ENCODE measurements around the gene C5orf15.

The C5orf15 gene

GRCh38 chr5:133934822-133935666, 33.4 kb downstream of the C5orf15 start:
- Histone ChIP-seq H2AFZ (ENCODE audit: low read length) (no peak overlapping the region), H3K4me3 (ENCODE audit: low read depth, low read length, poor library complexity, severe bottlenecking) (no peak overlapping the region), H3K79me2 (ENCODE audit: insufficient read depth, low read length) (no peaks in the 10 kb centered on the region), H3K27ac (ENCODE audit: low read depth, low read length, poor library complexity, severe bottlenecking) (no peak overlapping the region), H3K9ac (ENCODE audit: low read length) (no peak overlapping the region), H3K4me1 (ENCODE audit: insufficient read depth, low read length, severe bottlenecking) (peaks cover 6% of the 10 kb centered on the region), H3K36me3 (ENCODE audit: insufficient read depth, low read length) (no peaks in the 10 kb centered on the region), H3K9me2 (ENCODE audit: low read depth, low read length) (no peaks in the 10 kb centered on the region), H4K20me1 (ENCODE audit: insufficient read depth, low read length) (no peaks in the 10 kb centered on the region), H3K9me3 (ENCODE audit: low read length) (no peaks in the 10 kb centered on the region), H3K27me3 (ENCODE audit: insufficient read depth, low read length) (peaks cover 4% of the 10 kb centered on the region; the same call in 1 of the 2 replicates), H3K4me2 (ENCODE audit: low read length) (no peak overlapping the region), H3F3A (ENCODE audit: insufficient read depth, low read length) (no peaks in the 10 kb centered on the region)
- TF ChIP-seq, protein P1, sequence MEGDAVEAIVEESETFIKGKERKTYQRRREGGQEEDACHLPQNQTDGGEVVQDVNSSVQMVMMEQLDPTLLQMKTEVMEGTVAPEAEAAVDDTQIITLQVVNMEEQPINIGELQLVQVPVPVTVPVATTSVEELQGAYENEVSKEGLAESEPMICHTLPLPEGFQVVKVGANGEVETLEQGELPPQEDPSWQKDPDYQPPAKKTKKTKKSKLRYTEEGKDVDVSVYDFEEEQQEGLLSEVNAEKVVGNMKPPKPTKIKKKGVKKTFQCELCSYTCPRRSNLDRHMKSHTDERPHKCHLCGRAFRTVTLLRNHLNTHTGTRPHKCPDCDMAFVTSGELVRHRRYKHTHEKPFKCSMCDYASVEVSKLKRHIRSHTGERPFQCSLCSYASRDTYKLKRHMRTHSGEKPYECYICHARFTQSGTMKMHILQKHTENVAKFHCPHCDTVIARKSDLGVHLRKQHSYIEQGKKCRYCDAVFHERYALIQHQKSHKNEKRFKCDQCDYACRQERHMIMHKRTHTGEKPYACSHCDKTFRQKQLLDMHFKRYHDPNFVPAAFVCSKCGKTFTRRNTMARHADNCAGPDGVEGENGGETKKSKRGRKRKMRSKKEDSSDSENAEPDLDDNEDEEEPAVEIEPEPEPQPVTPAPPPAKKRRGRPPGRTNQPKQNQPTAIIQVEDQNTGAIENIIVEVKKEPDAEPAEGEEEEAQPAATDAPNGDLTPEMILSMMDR (IDR thresholded peaks at IDR 0.05; ENCODE audit: low read length) = no peak
- no peak for TF ChIP-seq EZH2 (IDR thresholded peaks at IDR 0.05; ENCODE audit: borderline replicate concordance, low read length)

- H4K20me1 ChIP-seq (ENCODE audit: insufficient read depth, low read length) = no peaks in the 10 kb centered on the region
- H3K27me3 ChIP-seq (ENCODE audit: insufficient read depth, low read length) = peaks cover 4% of the 10 kb centered on the region; the same call in 1 of the 2 replicates
- no peaks in the 10 kb centered on the region for H3K9me2 ChIP-seq (ENCODE audit: low read depth, low read length)
- no peaks in the 10 kb centered on the region for H3K36me3 ChIP-seq (ENCODE audit: insufficient read depth, low read length)
- no peak for TF ChIP-seq EZH2 (IDR thresholded peaks at IDR 0.05; ENCODE audit: borderline replicate concordance, low read length)
- TF ChIP-seq, protein P1 (IDR thresholded peaks at IDR 0.05; ENCODE audit: low read length) = no peak
- H3F3A ChIP-seq (ENCODE audit: insufficient read depth, low read length) = no peaks in the 10 kb centered on the region
- H3K4me2 ChIP-seq (ENCODE audit: low read length) = no peak overlapping the region
- H3K79me2 ChIP-seq (ENCODE audit: insufficient read depth, low read length) = no peaks in the 10 kb centered on the region
- H3K4me1 ChIP-seq (ENCODE audit: insufficient read depth, low read length, severe bottlenecking) = peaks cover 6% of the 10 kb centered on the region
- H3K9me3 ChIP-seq (ENCODE audit: low read length) = no peaks in the 10 kb centered on the region
- H3K9ac ChIP-seq (ENCODE audit: low read length) = no peak overlapping the region
- no peak overlapping the region for H3K4me3 ChIP-seq (ENCODE audit: low read depth, low read length, poor library complexity, severe bottlenecking)
- H2AFZ ChIP-seq (ENCODE audit: low read length) = no peak overlapping the region
- no peak overlapping the region for H3K27ac ChIP-seq (ENCODE audit: low read depth, low read length, poor library complexity, severe bottlenecking)
Observed at GRCh38 chr5:133934311-133934710, 34.1 kb downstream of the C5orf15 start.

- H3K4me3 ChIP-seq (ENCODE audit: low read depth, low read length, poor library complexity, severe bottlenecking) = no peak overlapping the region
Observed at GRCh38 chr5:133933670-133934295, 34.6 kb downstream of the C5orf15 start.

More at GRCh38 chr5:133933670-133934295, 34.6 kb downstream of the C5orf15 start:
- no peaks in the 10 kb centered on the region for H3K79me2 ChIP-seq (ENCODE audit: insufficient read depth, low read length)
- H3K9me3 ChIP-seq (ENCODE audit: low read length) = no peaks in the 10 kb centered on the region
- H3K36me3 ChIP-seq (ENCODE audit: insufficient read depth, low read length) = no peaks in the 10 kb centered on the region
- no peak for TF ChIP-seq EZH2 (IDR thresholded peaks at IDR 0.05; ENCODE audit: borderline replicate concordance, low read length)
- TF ChIP-seq, protein P1 (IDR thresholded peaks at IDR 0.05; ENCODE audit: low read length) = no peak
- no peak overlapping the region for H3K9ac ChIP-seq (ENCODE audit: low read length)
- peaks cover 4% of the 10 kb centered on the region; the same call in 1 of the 2 replicates for H3K27me3 ChIP-seq (ENCODE audit: insufficient read depth, low read length)
- no peaks in the 10 kb centered on the region for H3F3A ChIP-seq (ENCODE audit: insufficient read depth, low read length)
- H3K9me2 ChIP-seq (ENCODE audit: low read depth, low read length) = no peaks in the 10 kb centered on the region
- H2AFZ ChIP-seq (ENCODE audit: low read length) = no peak overlapping the region
- H3K27ac ChIP-seq (ENCODE audit: low read depth, low read length, poor library complexity, severe bottlenecking) = no peak overlapping the region
- H3K4me1 ChIP-seq (ENCODE audit: insufficient read depth, low read length, severe bottlenecking) = peaks cover 6% of the 10 kb centered on the region
- H4K20me1 ChIP-seq (ENCODE audit: insufficient read depth, low read length) = no peaks in the 10 kb centered on the region
- no peak overlapping the region for H3K4me2 ChIP-seq (ENCODE audit: low read length)

All from OCI-LY1 (cell line).